ENCODE data around the gene KLHDC1. TPM values are rescaled to one million over a fixed set of nuclear protein-coding genes. Genes with fewer than 3 reads are reported as not detected.
A peak's percentile ranks its signal among the peaks of the same experiment; 100 is the strongest.

KLHDC1 gene
- total and polyA plus RNA-seq, 2 donors (not counting 1 experiment from before 2014, with no cell fraction given): 3.0 to 11.7 TPM

DNA sequence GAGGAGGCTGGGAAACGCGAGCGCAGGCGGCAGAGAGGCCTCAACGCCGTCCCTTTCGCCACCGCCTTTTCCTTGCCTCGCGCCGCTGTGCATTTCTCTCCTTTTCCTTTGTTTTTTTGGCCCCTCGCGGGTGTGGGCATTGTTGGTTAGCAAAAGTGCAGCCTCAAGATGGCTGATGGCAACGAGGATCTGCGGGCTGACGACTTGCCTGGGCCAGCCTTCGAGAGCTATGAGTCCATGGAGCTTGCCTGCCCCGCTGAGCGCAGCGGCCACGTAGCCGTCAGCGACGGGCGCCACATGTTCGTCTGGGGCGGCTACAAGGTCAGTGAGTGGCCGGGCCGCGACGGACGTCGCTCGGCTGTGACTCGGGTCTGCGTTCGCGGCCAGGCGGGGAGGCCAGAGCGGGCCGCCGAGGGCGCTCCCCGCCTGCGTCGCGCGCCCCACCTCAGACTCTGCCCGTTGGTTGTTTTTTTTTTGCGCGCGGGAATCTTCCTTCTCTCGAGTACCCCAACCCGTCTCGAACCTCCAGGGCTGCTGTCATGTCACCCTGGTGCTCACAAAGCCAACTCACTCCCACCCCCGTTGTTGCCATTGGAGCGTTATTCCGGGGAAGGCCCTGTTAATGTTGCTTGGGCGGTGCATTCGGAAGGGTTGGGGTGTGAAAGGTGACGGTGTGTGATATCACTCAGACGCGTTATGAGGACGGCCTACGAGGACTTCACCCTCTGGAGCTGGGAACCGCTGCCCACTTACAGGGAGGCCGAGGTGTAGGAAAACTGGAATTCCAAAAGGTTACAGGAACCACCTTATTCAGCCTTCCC, 75.6 kb downstream of the KLHDC1 start:
- TF ChIP-seq, protein P1, sequence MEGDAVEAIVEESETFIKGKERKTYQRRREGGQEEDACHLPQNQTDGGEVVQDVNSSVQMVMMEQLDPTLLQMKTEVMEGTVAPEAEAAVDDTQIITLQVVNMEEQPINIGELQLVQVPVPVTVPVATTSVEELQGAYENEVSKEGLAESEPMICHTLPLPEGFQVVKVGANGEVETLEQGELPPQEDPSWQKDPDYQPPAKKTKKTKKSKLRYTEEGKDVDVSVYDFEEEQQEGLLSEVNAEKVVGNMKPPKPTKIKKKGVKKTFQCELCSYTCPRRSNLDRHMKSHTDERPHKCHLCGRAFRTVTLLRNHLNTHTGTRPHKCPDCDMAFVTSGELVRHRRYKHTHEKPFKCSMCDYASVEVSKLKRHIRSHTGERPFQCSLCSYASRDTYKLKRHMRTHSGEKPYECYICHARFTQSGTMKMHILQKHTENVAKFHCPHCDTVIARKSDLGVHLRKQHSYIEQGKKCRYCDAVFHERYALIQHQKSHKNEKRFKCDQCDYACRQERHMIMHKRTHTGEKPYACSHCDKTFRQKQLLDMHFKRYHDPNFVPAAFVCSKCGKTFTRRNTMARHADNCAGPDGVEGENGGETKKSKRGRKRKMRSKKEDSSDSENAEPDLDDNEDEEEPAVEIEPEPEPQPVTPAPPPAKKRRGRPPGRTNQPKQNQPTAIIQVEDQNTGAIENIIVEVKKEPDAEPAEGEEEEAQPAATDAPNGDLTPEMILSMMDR (IDR thresholded peaks at IDR 0.05): no peak
- TF ChIP-seq EZH2 (IDR thresholded peaks at IDR 0.05; ENCODE audit: borderline replicate concordance, insufficient read depth, low read depth, low read length, poor library complexity, severe bottlenecking): no peak
- Mint-ChIP-seq H3K4me3 (peak overlapping the region; percentile 98), H3K27me3 (no peaks in the 10 kb centered on the region), H3K4me1 (peaks cover 31% of the 10 kb centered on the region), H3K9me3 (ENCODE audit: insufficient read depth) (no peaks in the 10 kb centered on the region), H3K27ac (peak overlapping the region; percentile 99)
- Histone ChIP-seq H3K79me2 (ENCODE audit: control insufficient read depth, insufficient read depth, low read length) (peaks cover 33% of the 10 kb centered on the region), H3K4me1 (ENCODE audit: control insufficient read depth in 2 of 2, insufficient read depth in 2 of 2, low read length in 2 of 2) (peaks cover 22 to 29% of the 10 kb centered on the region in 2 donors), H3K4me3 (ENCODE audit: control extremely low read depth in 1 of 5, extremely low read depth in 1 of 5, insufficient read depth in 1 of 5, low read depth in 2 of 5, low read length in 4 of 5) (peak overlapping the region; percentile 74 to 97 (median 76)), H4K20me1 (ENCODE audit: control insufficient read depth, insufficient read depth, low read length, poor library complexity, severe bottlenecking) (peaks cover 15% of the 10 kb centered on the region), H3K9ac (ENCODE audit: low read length) (peak overlapping the region; percentile 99), H3K27ac (ENCODE audit: low read length in 2 of 2) (peak overlapping the region; percentile 83 to 91), H3K36me3 (replicated peaks in 1 of 2; ENCODE audit: control extremely low read depth in 1 of 2, control insufficient read depth in 1 of 2, extremely low read depth in 1 of 2, insufficient read depth in 2 of 2, low read length in 1 of 2) (peaks cover 0 to 8% of the 10 kb centered on the region in 2 experiments), H2AFZ (ENCODE audit: insufficient read depth, low read depth, low read length, poor library complexity, severe bottlenecking) (peak overlapping the region; percentile 95), H3K4me2 (replicated peaks; ENCODE audit: low read depth, low read length, poor library complexity, severe bottlenecking) (peak overlapping the region; percentile 95), H3K27me3 (replicated peaks in 1 of 4; ENCODE audit: control extremely low read depth in 1 of 4, control insufficient read depth in 3 of 4, insufficient read depth in 4 of 4, low read length in 3 of 4) (no peaks in the 10 kb centered on the region), H3K9me3 (ENCODE audit: control extremely low read depth in 1 of 3, control insufficient read depth in 2 of 3, insufficient read depth in 1 of 3, low read length in 2 of 3) (no peaks in the 10 kb centered on the region)
- CTCF ChIA-PET: interaction anchor here (0.6 to 5.2 kb wide), 9 partner anchors 13 to 307 kb away, joined by 3 to 35 read pairs (median 4); partner anchors contain the start of genes DNAAF2, LRR1, MGAT2 and NEMF
- peak; percentile 63 for DNase-seq
- intact Hi-C loops (cut with micrococcal nuclease): loop anchor here (1.0 to 5.0 kb wide), 7 partner anchors 84 to 544 kb away; partner anchors contain the start of genes DMAC2L, L2HGDH, NEMF and RPS29
- 0% methylated on average over 60 of the region's 67 CpGs for WGBS (ENCODE audit: insufficient coverage)
- POLR2A ChIA-PET: interaction anchor here (0.6 to 3.0 kb wide), 10 partner anchors 9 to 1140 kb away, joined by 3 to 35 read pairs (median 6); partner anchors contain the start of genes DNAAF2, KLHDC1, MGAT2 and NEMF
- ATAC-seq (ENCODE audit: low read depth): peak; percentile 21
